HG03442 (cell line): Measurements from ENCODE around the gene FOXRED1.
A peak's percentile ranks its signal among the peaks of the same experiment; 100 is the strongest.
"Not testable (repeated sequence)": the region's sequence is repeated elsewhere in the genome, so short reads cannot be mapped to it uniquely, and the experiment has no call there.

ENCODE experiments used
- ATAC-seq: cut with Tn5 transposase; IDR thresholded peaks from one replicate; pipeline ENCODE4 v1.9.1; 2021; ENCODE audit warnings: mild to moderate bottlenecking, moderate library complexity; ENCODE audit not compliant: unreplicated experiment

FOXRED1 gene

GRCh38 chr11:126268708-126269579 lies at the start of gene FOXRED1, which contains the start of gene SRPRA:
Gene FOXRED1 (plus strand): TSS chr11:126269154. CDS start chr11:126269207, 53 bp downstream.
Gene SRPRA (minus strand): TSS chr11:126268895. CDS start chr11:126268804, 91 bp downstream.
- peak; percentile 98 for ATAC-seq

GRCh38 chr11:126219547-126219946 lies 49.4 kb upstream of the FOXRED1 start:
- no peak for ATAC-seq

- no peak for ATAC-seq
Observed at GRCh38 chr11:126224647-126225294, 44.2 kb upstream of the FOXRED1 start.

- no peak for ATAC-seq
Observed at GRCh38 chr11:126225295-126225665, 43.7 kb upstream of the FOXRED1 start.

GRCh38 chr11:126226334-126227084 lies 42.4 kb upstream of the FOXRED1 start:
- ATAC-seq: no peak

- ATAC-seq: no peak
Observed at GRCh38 chr11:126229858-126230540, 39.0 kb upstream of the FOXRED1 start.

GRCh38 chr11:126231725-126232459 lies 37.1 kb upstream of the FOXRED1 start:
- no peak for ATAC-seq

GRCh38 chr11:126232683-126233082 lies 36.3 kb upstream of the FOXRED1 start:
- ATAC-seq: no peak

- ATAC-seq: no peak
Observed at GRCh38 chr11:126233391-126233790, 35.6 kb upstream of the FOXRED1 start.

GRCh38 chr11:126246636-126247035 lies 22.3 kb upstream of the FOXRED1 start:
- ATAC-seq: no peak

- ATAC-seq: no peak
Observed at GRCh38 chr11:126253265-126253664, 15.7 kb upstream of the FOXRED1 start.

- ATAC-seq: no peak
Observed at GRCh38 chr11:126254819-126255218, 14.1 kb upstream of the FOXRED1 start.

GRCh38 chr11:126255507-126255906 lies 13.4 kb upstream of the FOXRED1 start:
- ATAC-seq: not testable (repeated sequence)

GRCh38 chr11:126256216-126256615 lies 12.7 kb upstream of the FOXRED1 start:
- ATAC-seq: no peak

- no peak for ATAC-seq
Observed at GRCh38 chr11:126257144-126257543, 11.8 kb upstream of the FOXRED1 start.

- no peak for ATAC-seq
Observed at GRCh38 chr11:126257764-126258163, 11.2 kb upstream of the FOXRED1 start.

- no peak for ATAC-seq
Observed at GRCh38 chr11:126262216-126262615, 6.7 kb upstream of the FOXRED1 start.

- ATAC-seq: no peak
Observed at GRCh38 chr11:126263489-126263888, 5.5 kb upstream of the FOXRED1 start.

- ATAC-seq: no peak
Observed at GRCh38 chr11:126265811-126266210, 3.1 kb upstream of the FOXRED1 start.

GRCh38 chr11:126267650-126268049 lies 1.3 kb upstream of the FOXRED1 start:
- ATAC-seq: no peak
